Body of pancreas (tissue), 4 donors: ENCODE measurements around the gene PCIF1. TPM values are rescaled to one million over a fixed set of nuclear protein-coding genes. Genes with fewer than 3 reads are reported as not detected.

Experiments used
- ATAC-seq: fragments of 150-250 bp; one replicate; pipeline ENCODE4 v1.9.1; 2016
- DNase-seq, 4 donors: peaks; one replicate each; pipeline ENCODE4 v3.0.0-alpha.2; 2019
- H3K27ac ChIP-seq, 4 donors: fragments of 200-600 bp; sonication (generic); 1 replicate in 3 of 4; 2 replicates in 1 of 4; pipeline versions ENCODE4 v1.5.1 to v1.6.1; 2016 to 2019; ENCODE audit warnings: mild to moderate bottlenecking in 1 of 4, mixed read lengths in 1 of 4, moderate library complexity in 1 of 4
- H3K27me3 ChIP-seq, 2 donors: fragments of 200-600 bp; sonication (generic); one replicate each; pipeline ENCODE4 v1.6.0; 2016; ENCODE audit warnings: mild to moderate bottlenecking in 1 of 2
- H3K36me3 ChIP-seq, 2 donors: fragments of 200-600 bp; sonication (generic); replicated peaks in 1 of 2; 2 replicates each; pipeline ENCODE4 v1.5.1; 2016; ENCODE audit warnings: low read depth in 2 of 2; ENCODE audit not compliant: insufficient read depth in 1 of 2
- H3K4me1 ChIP-seq: fragments of 200-600 bp; sonication (generic); one replicate; pipeline ENCODE4 v1.6.0; 2016
- H3K4me3 ChIP-seq, 2 donors: fragments of 200-600 bp; sonication (generic); 1 replicate in 1 of 2; 2 replicates in 1 of 2; pipeline ENCODE4 v1.5.1; 2016 to 2019
- H3K9me3 ChIP-seq, 3 donors: fragments of 200-600 bp; sonication (generic); 1 replicate in 2 of 3; 2 replicates in 1 of 3; pipeline ENCODE4 v1.5.1; 2016
- CTCF ChIP-seq, 7 experiments: fragments of 450-650 bp in 4 of 7; fragments of 200-600 bp in 3 of 7; sonication (generic) in 3 of 7; IDR thresholded peaks; one replicate each; pipeline ENCODE4 v1.5.1; 2016 to 2019; ENCODE audit warnings: antibody characterized with exemption in 7 of 7
- POLR2A ChIP-seq, 3 donors: fragments of 450-650 bp; IDR thresholded peaks; one replicate each; pipeline ENCODE4 v1.6.1; 2016; ENCODE audit warnings: antibody characterized with exemption in 3 of 3, mild to moderate bottlenecking in 2 of 3
- WGBS, 2 donors: methylation state at CpG; one replicate each; pipeline ENCODE4 v1.1.5; 2017; 5-methylcytosine and 5-hydroxymethylcytosine counted together
- intact Hi-C: fragments of 100-400 bp; cut with DNase I; formaldehyde crosslinking; loops from one replicate; pipeline ENCODE4 v1.15.1; 2023
- total RNA-seq, 2 donors: library from RNA; depleted of rRNA; stranded (reverse); fragments of >200 nt; gene quantifications; one replicate each; pipeline ENCODE4 v1.1.0, GENCODE V29; 2016

PCIF1 gene
- total RNA-seq, 2 donors from 2014 or later = 20.2 to 28.7 TPM

DNA sequence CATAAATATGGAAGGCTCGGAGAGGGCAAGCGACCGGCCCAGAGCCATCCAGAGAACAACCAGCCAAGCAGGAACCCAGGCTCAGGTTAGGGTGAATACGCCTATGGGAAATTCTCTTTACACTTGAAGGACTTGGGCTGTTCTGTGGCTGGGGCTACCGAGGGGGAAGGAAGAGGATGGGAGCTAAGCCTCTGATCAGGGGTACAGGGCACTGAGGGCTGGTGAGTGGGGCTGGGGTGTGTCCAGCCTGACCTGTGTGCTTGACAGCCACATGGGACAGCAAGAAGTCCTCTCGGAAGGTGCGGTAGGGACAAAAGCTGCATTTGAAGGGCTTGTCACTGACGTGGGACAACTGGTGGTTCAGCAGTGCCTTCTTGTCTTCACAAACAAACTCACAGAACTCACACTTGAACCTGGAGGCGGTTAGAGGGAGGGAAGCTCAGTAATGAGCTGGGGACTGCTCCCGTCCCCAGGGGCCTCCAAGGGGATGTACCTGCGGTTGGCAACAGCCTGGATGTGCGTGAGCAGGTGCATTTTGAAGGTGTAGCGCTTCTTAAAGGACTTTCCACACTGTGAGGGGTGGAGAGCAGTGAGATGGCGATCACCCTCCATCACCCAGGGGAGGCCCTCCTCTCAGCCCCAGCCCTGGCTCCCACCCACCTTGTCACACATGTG lies 25.6 kb downstream of the PCIF1 start:
- H3K27ac ChIP-seq = no peak overlapping the region
- intact Hi-C loops = loop anchor here (10.0 kb wide), 1 partner anchor 65 kb away; the partner anchor contains the start of genes CTSA and NEURL2
- H3K27me3 ChIP-seq = no peaks in the 10 kb centered on the region
- H3K4me3 ChIP-seq = no peak overlapping the region
- peaks cover 22 to 52% of the 10 kb centered on the region in 2 donors for H3K36me3 ChIP-seq
- DNase-seq (peak in 1 of 4 donors; percentile 7), ATAC-seq (no peak)
- WGBS, 2 donors = 91 to 96% methylated on average over 14 of the region's 14 CpGs
- TF ChIP-seq CTCF (IDR thresholded peaks at IDR 0.05) (no peak), POLR2A (IDR thresholded peaks at IDR 0.05) (no peak)
- H3K9me3 ChIP-seq = no peaks in the 10 kb centered on the region
- no peaks in the 10 kb centered on the region for H3K4me1 ChIP-seq

GRCh38 chr20:45962031-45962755 lies 27.7 kb downstream of the PCIF1 start:
- H3K36me3 ChIP-seq = peaks cover 22 to 56% of the 10 kb centered on the region in 2 donors
- H3K4me1 ChIP-seq = no peaks in the 10 kb centered on the region
- TF ChIP-seq POLR2A (IDR thresholded peaks at IDR 0.05) (no peak), CTCF (IDR thresholded peaks at IDR 0.05) (no peak)
- intact Hi-C loops = loop anchor here (10.0 kb wide), 1 partner anchor 67 kb away; the partner anchor contains the start of genes CTSA and NEURL2
- no peaks in the 10 kb centered on the region for H3K9me3 ChIP-seq
- peak in 2 of 4 donors; percentile 9 to 10 for DNase-seq
- ATAC-seq = no peak
- H3K27ac ChIP-seq = no peak overlapping the region
- H3K27me3 ChIP-seq = no peaks in the 10 kb centered on the region
- WGBS, 2 donors = 94 to 95% methylated on average over 11 to 25 of the region's 26 CpGs
- no peak overlapping the region for H3K4me3 ChIP-seq

GRCh38 chr20:45963059-45964005 lies 28.8 kb downstream of the PCIF1 start:
- Histone ChIP-seq H3K9me3 (no peaks in the 10 kb centered on the region), H3K27me3 (no peaks in the 10 kb centered on the region), H3K27ac (no peak overlapping the region), H3K36me3 (peaks cover 26 to 53% of the 10 kb centered on the region in 2 donors), H3K4me3 (no peak overlapping the region), H3K4me1 (no peaks in the 10 kb centered on the region)
- intact Hi-C loops = loop anchor here (10.0 kb wide), 1 partner anchor 69 kb away; the partner anchor contains the start of genes CTSA and NEURL2
- DNase-seq = peak in 3 of 4 donors; percentile 35 to 72 (median 47)
- peak; percentile 56 for ATAC-seq
- 69 to 85% methylated on average over 22 to 31 of the region's 34 CpGs for WGBS, 2 donors
- peak in 6 of 7 experiments; percentile 25 to 65 (median 52) for TF ChIP-seq CTCF (IDR thresholded peaks at IDR 0.05)
- no peak for TF ChIP-seq POLR2A (IDR thresholded peaks at IDR 0.05)

- no peak overlapping the region for H3K27ac ChIP-seq
- ATAC-seq (no peak), DNase-seq (peak in 1 of 4 donors; percentile 10)
- no peaks in the 10 kb centered on the region for H3K9me3 ChIP-seq
- intact Hi-C loops = loop anchor here (10.0 kb wide), 1 partner anchor 69 kb away; the partner anchor contains the start of genes CTSA and NEURL2
- no peak overlapping the region for H3K4me3 ChIP-seq
- peaks cover 19 to 48% of the 10 kb centered on the region in 2 donors for H3K36me3 ChIP-seq
- WGBS, 2 donors = 82 to 91% methylated on average over 3 to 9 of the region's 9 CpGs
- no peaks in the 10 kb centered on the region for H3K4me1 ChIP-seq
- TF ChIP-seq CTCF (IDR thresholded peaks at IDR 0.05) (no peak), POLR2A (IDR thresholded peaks at IDR 0.05) (no peak)
- no peaks in the 10 kb centered on the region for H3K27me3 ChIP-seq
Observed at GRCh38 chr20:45964006-45964400, 29.5 kb downstream of the PCIF1 start.
